Islet of Langerhans (tissue), 1 donor: Measurements from ENCODE around the gene ZNF275.
"Not testable (repeated sequence)": the region's sequence is repeated elsewhere in the genome, so short reads cannot be mapped to it uniquely, and the experiment has no call there.

Source experiments
- FAIRE-seq: peaks from one replicate; lab custom pipeline; 2011; peaks lifted over from hg19 to GRCh38; lab: Jason Lieb, UNC

Gene ZNF275

DNA sequence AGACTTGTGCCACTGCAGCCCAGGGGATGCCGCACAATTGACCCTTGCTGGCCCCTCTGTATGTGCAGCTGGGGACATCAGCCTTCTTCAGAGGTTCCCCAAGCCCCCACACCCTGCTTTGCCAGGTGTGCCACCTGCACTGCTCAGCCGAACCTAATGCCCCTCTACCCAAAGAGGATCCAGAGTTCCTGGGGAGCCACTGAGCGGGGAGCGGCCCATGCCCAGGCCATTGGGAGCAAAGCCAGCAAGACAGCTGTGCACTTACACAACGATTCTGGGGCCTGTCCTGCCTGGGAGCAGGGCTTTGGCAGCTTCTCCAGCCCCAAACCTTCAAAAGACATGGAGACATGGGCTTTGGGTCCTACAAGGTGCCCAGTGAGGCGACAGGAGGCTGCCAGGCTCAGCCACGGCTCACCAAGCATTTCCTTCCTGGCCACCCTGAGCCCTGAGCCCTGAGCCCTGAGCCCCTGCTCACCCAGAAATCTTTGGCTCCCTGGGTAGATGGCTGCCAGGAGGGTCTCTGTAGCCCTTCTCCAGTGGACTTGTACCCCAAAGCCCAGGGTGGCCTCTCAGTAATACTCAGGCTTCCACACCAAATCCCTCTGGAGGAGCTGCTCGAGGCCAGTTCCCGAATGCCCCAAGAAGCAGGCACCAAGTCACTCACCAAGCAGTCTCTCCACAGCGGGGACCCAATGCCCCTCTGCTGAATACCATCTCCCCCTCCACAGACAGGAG lies 54.2 kb downstream of the ZNF275 start:
- FAIRE-seq, result no peak

DNA sequence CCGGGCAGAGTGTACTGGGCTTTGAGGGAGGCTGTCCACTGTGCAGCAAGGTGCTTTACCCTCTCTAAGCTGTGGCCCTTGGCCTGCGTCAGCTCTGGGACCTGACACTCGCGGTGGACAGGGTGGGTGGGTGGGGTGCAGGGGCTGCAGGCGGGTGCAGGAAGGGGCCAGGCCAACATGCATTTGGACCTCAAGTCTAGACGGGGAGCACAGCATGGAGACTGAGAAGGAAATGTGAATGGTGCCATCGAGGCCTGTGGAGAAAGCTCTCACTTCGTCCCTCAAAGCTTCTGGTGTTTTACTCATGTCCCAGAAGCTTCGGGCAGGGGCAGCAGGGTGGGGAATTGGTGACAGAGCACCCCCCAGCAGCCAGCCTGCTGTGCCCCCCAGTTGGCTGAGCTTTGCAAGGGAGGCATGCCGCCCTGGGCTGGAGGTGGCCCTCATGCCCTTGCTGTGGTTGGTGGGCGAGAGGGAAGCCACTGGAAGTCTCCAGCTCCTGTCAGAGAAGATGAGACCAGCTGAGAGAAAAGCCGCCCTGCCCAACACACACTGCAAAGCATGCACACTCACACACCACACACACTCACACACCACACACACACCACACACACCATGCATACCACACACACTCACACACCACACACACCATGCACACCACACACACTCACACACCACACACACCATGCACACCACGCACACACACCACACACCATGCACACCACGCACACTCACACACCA lies 54.9 kb downstream of the ZNF275 start:
- FAIRE-seq, result no peak

DNA sequence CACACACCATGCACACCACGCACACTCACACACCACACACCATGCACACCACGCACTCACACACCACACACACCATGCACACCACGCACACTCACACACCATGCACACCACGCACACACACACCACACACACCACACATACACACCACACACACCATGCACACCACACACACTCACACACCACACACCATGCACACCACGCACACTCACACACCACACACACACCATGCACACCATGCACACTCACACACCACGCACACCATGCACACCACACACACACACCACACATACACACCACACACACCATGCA lies 55.5 kb downstream of the ZNF275 start:
- not testable (repeated sequence) for FAIRE-seq

DNA sequence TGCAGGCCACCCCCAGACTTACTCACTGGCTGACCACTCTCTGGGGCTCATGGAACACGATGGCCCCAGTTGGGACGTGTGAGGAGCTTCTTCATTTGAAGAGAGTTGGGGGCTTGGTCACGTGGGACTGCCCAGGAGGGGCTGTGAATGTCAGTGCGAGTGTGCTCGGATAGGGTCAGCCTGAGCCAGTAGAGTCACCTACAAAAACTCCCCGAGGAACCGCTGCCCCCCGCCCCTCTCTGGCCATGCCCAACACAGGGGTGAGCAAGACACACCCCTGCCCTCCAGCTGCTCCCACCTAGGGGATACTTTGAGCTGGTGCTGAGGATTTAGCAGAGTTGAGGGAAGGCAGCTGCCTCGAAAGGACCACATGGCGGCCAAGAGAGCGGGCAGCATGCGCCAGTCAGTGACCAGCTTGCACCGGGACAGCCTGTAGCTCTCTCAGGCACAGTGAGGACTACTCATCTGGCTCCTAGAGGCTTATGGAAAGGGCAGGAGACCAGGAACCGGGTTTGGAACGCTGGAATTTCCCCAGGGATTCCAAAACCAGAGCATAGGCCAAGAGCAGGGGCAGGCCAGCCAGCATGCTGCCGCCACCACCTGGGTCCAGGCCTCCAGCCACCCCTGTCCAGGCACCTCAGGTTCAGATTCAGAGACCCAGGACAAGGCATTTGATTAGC lies 58.8 kb downstream of the ZNF275 start:
- FAIRE-seq, result no peak

DNA sequence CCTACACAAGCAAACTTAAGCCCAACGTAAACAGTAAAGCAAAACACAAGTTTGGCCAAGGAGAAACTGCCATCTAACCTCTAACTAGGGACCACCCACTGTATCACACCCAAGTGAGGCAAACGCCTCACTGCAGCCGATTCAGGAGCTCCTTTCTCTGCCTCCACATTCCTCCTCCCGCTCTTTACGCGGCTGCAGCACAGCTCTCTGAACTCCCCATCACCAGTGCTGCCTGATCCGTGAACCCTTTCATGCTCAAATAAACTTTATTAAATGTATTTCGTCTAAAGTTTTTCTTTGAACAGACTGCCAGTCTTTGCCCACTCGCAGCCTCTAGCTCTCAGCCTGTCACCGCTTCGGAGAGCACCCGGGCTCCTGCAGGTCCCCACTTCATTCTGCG lies 60.7 kb downstream of the ZNF275 start:
- FAIRE-seq, result no peak

DNA sequence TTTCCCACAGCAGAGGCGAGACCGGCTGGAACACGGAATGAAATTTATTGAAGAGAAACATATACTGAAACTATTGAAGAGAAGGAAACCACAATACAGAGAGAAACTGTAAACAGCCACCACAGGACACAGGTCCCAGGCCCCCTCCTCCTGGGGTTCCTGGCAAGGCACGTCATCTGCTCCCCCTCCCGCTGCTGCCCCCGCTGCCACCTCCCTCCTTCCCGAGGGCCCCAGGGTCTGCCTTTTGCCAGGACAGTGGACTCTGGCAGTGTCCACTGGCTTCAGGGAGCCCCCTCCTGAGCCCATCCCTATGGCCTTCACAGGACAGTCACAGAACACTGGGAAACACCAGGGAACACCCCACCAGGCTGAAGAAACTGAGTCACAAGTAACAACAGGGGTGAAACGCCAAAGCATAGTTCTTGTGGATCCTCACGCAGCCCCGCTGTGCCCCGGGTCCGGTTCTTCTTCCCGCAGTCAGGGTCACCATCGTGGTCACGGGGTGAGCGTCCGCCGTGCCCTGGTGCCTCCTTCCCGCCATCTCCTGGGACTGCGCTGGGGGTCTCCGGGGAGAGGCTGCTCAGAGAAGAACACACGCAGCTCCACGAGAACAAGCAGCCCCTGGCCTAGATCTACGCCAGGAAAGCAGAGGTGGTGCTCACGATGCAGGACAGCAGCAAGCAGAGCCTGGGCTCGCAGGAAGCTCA lies 61.8 kb downstream of the ZNF275 start:
- no peak for FAIRE-seq

DNA sequence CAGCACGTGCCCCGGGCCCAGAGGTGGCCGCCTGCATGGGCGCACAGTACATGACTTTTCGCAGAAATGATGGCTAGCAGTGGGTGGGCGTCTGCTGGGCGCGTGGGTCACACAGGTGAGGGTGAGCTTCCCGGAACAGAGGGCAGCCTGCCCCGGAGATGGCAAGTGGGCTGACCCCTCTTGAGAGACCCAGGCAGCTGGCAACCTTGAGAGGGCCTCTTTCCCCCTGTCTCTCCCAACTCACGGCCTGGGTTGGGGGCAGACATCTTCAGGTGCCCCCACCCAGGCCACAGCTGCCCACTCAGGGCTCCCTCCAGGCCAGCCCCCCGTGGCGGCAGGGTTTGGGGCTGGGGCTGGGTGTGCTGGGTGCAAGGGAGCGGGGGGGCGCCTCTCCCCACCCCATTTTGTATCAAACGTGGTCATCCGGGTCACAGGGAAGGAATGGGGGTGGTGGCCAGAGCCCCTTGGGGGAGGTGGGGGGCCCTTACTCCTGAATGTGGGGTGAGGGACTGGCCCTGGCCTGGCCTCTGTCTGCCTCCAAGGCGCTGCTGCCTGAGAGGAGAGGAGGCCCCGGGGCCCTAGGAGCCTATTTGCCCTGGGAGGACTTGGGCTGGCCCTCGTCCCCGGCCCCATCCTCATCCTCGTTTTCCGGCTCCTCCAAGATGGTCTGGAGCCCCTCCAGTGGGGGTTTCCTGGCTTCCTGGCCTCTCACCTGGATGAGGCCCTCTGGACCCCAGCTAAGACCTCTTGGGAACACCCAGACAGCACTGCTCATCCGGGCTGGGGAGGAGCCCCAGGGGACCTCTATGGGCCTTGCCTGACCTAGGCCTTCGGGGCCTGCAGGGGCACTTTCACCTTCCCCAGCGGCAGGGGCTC lies 62.6 kb downstream of the ZNF275 start:
- FAIRE-seq, result no peak

DNA sequence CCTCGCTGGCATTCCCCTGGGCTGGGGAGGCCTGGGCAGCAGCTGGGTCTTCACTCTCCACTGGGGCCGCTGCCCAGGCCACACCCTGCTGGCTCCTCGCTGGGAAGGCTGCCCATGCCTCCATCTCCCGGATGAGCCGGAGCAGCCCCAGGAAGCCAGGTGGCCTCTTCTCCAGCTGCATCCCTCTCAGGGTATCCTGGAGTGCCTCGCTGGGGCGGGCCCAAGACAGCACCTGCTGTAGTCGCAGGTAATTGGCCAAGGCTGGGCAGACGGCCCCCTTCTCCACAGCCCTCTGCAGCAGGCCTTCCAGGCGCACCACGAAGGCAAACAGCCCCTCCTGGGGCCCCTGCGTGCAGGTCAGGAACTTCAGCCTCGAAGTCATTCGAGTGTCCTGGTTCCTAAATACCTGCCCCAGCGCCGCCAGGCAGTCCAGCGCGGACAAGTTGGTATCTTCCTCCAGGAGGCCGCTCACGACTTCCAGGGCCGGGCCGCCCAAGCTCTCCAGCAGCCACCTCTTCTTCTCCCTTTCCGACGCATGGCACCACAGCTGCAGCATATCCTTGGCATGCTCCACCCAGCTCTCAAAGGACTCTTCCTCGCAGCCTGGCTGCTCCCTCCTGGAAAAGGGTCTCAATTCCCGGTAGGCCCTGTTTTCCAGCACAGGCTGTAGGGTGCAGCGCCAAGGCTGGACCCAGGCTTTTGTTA lies 63.5 kb downstream of the ZNF275 start:
- FAIRE-seq, result no peak

DNA sequence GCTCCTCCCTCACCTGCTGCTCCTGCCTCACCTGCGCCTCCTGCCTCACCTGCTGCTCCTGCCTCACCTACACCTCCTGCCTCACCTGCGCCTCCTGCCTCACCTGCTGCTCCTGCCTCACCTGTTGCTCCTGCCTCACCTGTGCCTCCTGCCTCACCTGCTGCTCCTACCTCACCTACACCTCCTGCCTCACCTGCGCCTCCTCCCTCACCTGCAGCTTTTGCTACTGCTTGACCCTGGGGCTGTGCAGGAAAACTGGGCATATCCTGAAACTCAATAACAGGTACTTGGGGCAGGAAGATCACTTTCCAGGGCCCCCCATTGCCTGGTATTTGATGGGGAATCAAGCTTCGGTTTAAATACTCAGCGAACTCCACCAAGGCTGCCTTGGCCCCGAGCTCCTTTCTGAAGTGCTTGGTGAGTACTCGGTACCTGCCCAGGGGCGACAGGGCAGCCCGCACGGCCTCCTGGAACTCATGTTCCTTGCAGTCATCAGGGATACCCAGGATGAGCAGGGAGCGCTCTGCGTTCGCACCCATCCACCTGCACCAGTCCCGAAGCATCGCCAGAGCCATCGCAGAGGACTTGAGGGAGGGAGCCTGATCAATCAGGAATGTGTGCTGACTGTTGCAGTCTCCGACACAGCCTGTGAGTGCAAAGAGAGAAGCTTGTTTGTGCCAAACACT lies 64.5 kb downstream of the ZNF275 start:
- FAIRE-seq, result no peak

DNA sequence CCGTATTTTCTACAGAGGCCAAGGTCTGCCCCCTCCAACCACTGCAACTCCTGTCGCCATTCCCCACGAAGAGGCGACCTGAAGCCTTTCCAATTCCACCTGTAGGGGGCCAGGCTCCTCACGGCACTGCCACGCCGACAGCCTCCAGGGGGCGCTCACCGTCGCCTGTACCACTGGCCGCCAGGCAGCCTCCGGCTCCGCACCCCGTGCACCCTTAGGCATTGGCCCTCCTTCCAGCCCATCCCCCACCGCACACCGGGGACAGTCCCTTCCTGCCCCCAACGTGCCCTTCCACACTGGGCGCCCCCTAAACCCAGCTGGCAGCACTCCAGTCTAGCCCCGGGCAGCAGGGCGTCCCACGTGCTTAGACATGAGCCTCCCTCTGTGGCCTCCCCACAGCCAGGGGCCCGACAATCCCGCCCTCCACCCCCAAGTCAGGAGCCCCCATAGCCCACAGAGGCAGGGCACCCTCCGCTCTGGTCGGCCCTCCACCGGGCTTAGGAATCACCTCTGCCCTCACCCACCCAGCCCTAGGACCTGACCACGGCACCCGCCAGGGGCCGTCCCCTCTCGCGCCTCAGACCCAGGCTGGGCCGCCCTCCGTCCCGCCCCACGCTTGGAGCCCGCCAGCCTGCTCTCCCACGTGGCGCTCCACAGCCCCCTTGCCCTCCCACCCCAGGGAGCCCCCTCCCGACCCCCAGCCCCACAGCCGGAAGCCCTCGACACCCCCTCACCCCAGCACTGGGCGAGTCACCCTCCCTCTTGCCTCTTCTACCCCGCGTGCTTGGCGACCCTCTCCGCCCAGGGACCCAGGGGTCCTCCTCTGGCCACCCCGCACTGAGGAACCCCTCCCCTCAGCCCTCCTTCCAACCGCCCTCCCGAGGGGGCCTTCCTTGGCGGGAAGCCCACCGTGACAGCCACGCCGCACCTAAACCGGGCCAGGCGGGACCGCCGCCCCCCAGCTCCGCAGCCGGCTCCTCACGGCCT lies 66.5 kb downstream of the ZNF275 start:
- no peak for FAIRE-seq

DNA sequence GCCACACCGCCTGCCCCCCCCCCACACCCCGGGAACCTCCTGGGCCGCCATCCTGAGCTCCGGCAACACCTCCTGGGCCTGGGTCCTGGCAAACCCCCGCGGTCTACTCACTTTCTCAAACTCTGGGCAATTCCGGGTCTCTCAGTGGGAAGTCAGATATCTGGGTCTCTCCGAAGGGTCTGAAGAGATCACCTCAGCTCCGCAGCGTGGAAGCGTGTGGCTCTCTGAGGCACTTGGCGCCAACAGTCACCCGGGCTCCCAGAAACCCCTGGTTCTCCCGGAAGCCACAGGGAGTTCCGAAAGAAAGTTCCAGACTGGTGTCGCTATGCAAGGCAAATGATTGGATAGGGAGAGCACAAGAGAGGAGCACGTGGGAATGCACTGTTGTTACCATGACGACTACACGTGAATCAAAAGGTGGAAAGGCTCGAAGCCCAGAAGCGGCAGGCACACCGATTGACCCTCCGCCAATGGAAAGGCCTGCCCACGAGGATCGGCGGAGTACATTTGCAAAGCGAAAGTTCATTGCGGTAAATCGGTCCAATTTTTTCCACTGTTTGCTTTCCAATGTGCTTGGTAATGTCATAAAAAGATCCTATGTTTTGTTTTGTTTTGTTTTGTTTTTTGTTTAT lies 67.3 kb downstream of the ZNF275 start, which contains the start of gene PNMA6E:
TSS of gene PNMA6E (minus strand) at position 218 of the 632 bp plus-strand sequence. CDS start 2,501 bp downstream, outside the sequence.
- FAIRE-seq, result no peak
